HepG2 (cell line): Measurements from ENCODE around the gene RHEBL1. TPM values are rescaled to one million over a fixed set of nuclear protein-coding genes. Genes with fewer than 3 reads are reported as not detected.

Experiments used
- HOXD1 ChIP-seq: sonication (generic); formaldehyde crosslinking; IDR thresholded peaks from 2 replicates; pipeline ENCODE4 v1.5.0; 2020; ENCODE audit warnings: missing genetic modification reagents
- NFYC ChIP-seq: IDR thresholded peaks from 2 replicates; pipeline ENCODE4 v1.6.1; 2016; ENCODE audit warnings: missing genetic modification reagents, missing compliant biosample characterization
- ONECUT2 ChIP-seq: sonication (generic); formaldehyde crosslinking; IDR thresholded peaks from 2 replicates; pipeline ENCODE4 v1.4.0; 2020; ENCODE audit warnings: missing genetic modification reagents
- SALL1 ChIP-seq: sonication (generic); formaldehyde crosslinking; IDR thresholded peaks from 2 replicates; pipeline ENCODE4 v1.8.0; 2022; ENCODE audit warnings: mild to moderate bottlenecking, missing genetic modification reagents
- SMAD9 ChIP-seq: sonication (generic); formaldehyde crosslinking; IDR thresholded peaks from 2 replicates; pipeline ENCODE4 v1.5.1; 2020; ENCODE audit warnings: mild to moderate bottlenecking, missing genetic modification reagents
- TEAD3 ChIP-seq: optimal IDR thresholded peaks from 2 replicates; pipeline ENCODE3; 2016; ENCODE audit warnings: borderline replicate concordance
- U2AF1 ChIP-seq: fragments of 200-400 bp; formaldehyde crosslinking; optimal IDR thresholded peaks from 2 replicates; pipeline ENCODE3; 2017; ENCODE audit warnings: mild to moderate bottlenecking, low read depth, low read length
- ZFP62 ChIP-seq: sonication (generic); formaldehyde crosslinking; IDR thresholded peaks from 2 replicates; pipeline ENCODE4 v1.4.0; 2020; ENCODE audit warnings: missing genetic modification reagents
- ZNF564 ChIP-seq: sonication (generic); formaldehyde crosslinking; IDR thresholded peaks from 2 replicates; pipeline ENCODE4 v1.8.1; 2023; ENCODE audit warnings: mild to moderate bottlenecking, missing genetic modification reagents
- ZNF607 ChIP-seq: sonication (generic); formaldehyde crosslinking; IDR thresholded peaks from 2 replicates; pipeline ENCODE4 v1.5.1; 2020; ENCODE audit warnings: missing genetic modification reagents, mild to moderate bottlenecking, borderline replicate concordance
- ZNF777 ChIP-seq: sonication (generic); formaldehyde crosslinking; IDR thresholded peaks from 2 replicates; pipeline ENCODE4 v1.4.0; 2020; ENCODE audit warnings: missing genetic modification reagents
- polyA plus RNA-seq, 8 experiments: library from polyadenylated mRNA; depleted of rRNA in 3 of 8; stranded (reverse) in 7 of 8; unstranded in 1 of 8; fragments of >200 nt; fragmentation: Illumina TruSeq in 4 of 8; extraction: Trizol in 4 of 8; gene quantifications; 2 replicates each; pipeline versions ENCODE4 v1.2.1 to v1.2.3, GENCODE V29; 2011 to 2016; ENCODE audit warnings: low read depth in 4 of 8, missing spikeins in 1 of 8, mixed read lengths in 1 of 8; ENCODE audit not compliant: insufficient read depth in 1 of 8
- total RNA-seq, 5 experiments: library from RNA; depleted of rRNA; stranded (reverse); fragments of >200 nt; fragmentation: Illumina TruSeq; extraction: Trizol; gene quantifications; 2 replicates each; pipeline ENCODE4 v1.2.3, GENCODE V29; 2016; ENCODE audit warnings: low read depth in 1 of 5
- TF ChIP-seq, protein P1 (sequence below): IDR thresholded peaks from 2 replicates; pipeline ENCODE4 v1.6.1; 2016; ENCODE audit warnings: mild to moderate bottlenecking
- TF ChIP-seq, protein P2 (sequence below): sonication (generic); formaldehyde crosslinking; conservative IDR thresholded peaks from 2 replicates; pipeline ENCODE4 v1.8.0; 2022; ENCODE audit warnings: low read depth, missing genetic modification reagents
- TF ChIP-seq, protein P3 (sequence below): sonication (generic); formaldehyde crosslinking; IDR thresholded peaks from 2 replicates; pipeline ENCODE4 v1.9.0; 2021; ENCODE audit warnings: missing genetic modification reagents, borderline replicate concordance
- TF ChIP-seq, protein P4 (sequence below): sonication (generic); formaldehyde crosslinking; IDR thresholded peaks from 2 replicates; pipeline ENCODE4 v1.9.0; 2021; ENCODE audit warnings: missing genetic modification reagents, mild to moderate bottlenecking, borderline replicate concordance
- TF ChIP-seq, protein P5 (sequence below): sonication (generic); formaldehyde crosslinking; IDR thresholded peaks from 2 replicates; pipeline ENCODE4 v1.4.0; 2020; ENCODE audit warnings: missing genetic modification reagents

RHEBL1 gene
- total and polyA plus RNA-seq, 2 of the 13 experiments (the other 11 are each of a cell fraction or from before 2014, with no cell fraction given) = 1.4 to 2.5 TPM

DNA sequence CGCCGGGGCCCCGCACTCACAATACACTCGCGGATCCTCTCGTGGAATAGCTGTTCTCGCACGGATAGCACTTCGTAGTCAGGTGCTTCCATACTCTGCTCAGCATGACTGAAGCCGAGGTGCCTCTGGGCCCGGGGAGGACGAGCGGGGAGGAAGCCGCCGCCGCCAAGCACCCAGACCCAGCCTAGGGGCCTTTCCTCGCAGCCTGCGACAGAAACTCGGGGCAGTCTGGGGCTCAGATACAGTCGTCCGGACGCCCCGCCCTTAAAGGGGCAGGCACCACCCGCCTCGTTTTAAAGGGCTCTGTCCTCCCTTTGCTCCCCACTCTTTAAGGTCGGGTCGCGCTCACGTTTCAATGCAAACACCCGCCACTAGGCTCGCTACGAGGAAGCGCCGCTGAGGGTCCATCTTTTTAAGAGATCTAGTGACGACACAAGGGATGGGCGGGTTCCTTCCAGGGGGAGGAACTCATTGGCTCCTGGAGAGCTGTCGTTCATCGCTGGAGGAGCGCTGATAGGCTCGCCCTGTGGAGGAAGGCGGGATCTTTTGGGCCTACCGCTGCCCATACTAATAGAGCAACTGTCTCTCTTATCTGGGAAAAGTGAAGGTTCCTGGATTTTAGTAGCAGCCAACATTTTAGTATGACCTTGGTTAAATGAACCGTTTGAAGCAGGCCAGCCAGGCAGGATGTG, 40.8 kb upstream of the RHEBL1 start, which contains the start of gene LMBR1L (continued):
- TF ChIP-seq, protein P1, sequence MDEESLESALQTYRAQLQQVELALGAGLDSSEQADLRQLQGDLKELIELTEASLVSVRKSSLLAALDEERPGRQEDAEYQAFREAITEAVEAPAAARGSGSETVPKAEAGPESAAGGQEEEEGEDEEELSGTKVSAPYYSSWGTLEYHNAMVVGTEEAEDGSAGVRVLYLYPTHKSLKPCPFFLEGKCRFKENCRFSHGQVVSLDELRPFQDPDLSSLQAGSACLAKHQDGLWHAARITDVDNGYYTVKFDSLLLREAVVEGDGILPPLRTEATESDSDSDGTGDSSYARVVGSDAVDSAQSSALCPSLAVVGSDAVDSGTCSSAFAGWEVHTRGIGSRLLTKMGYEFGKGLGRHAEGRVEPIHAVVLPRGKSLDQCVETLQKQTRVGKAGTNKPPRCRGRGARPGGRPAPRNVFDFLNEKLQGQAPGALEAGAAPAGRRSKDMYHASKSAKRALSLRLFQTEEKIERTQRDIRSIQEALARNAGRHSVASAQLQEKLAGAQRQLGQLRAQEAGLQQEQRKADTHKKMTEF (CRISPR knock-in tag) = no peak; the same call in 1 of the 2 replicates
- TF ChIP-seq SMAD9 (CRISPR knock-in tag) (no peak), U2AF1 (no peak), ZNF607 (CRISPR knock-in tag) (peak; percentile 41; the same call in 1 of the 2 replicates), ZFP62 (CRISPR knock-in tag) (no peak), ZNF564 (CRISPR knock-in tag) (no peak), ZNF777 (CRISPR knock-in tag) (peak; percentile 48; the same call in 1 of the 2 replicates), SALL1 (CRISPR knock-in tag) (peak; percentile 76), NFYC (peak; percentile 96), ONECUT2 (CRISPR knock-in tag) (no peak), HOXD1 (CRISPR knock-in tag) (no peak), TEAD3 (CRISPR knock-in tag) (no peak)
- TF ChIP-seq, protein P2, sequence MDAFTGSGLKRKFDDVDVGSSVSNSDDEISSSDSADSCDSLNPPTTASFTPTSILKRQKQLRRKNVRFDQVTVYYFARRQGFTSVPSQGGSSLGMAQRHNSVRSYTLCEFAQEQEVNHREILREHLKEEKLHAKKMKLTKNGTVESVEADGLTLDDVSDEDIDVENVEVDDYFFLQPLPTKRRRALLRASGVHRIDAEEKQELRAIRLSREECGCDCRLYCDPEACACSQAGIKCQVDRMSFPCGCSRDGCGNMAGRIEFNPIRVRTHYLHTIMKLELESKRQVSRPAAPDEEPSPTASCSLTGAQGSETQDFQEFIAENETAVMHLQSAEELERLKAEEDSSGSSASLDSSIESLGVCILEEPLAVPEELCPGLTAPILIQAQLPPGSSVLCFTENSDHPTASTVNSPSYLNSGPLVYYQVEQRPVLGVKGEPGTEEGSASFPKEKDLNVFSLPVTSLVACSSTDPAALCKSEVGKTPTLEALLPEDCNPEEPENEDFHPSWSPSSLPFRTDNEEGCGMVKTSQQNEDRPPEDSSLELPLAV = no peak
- TF ChIP-seq, protein P3, sequence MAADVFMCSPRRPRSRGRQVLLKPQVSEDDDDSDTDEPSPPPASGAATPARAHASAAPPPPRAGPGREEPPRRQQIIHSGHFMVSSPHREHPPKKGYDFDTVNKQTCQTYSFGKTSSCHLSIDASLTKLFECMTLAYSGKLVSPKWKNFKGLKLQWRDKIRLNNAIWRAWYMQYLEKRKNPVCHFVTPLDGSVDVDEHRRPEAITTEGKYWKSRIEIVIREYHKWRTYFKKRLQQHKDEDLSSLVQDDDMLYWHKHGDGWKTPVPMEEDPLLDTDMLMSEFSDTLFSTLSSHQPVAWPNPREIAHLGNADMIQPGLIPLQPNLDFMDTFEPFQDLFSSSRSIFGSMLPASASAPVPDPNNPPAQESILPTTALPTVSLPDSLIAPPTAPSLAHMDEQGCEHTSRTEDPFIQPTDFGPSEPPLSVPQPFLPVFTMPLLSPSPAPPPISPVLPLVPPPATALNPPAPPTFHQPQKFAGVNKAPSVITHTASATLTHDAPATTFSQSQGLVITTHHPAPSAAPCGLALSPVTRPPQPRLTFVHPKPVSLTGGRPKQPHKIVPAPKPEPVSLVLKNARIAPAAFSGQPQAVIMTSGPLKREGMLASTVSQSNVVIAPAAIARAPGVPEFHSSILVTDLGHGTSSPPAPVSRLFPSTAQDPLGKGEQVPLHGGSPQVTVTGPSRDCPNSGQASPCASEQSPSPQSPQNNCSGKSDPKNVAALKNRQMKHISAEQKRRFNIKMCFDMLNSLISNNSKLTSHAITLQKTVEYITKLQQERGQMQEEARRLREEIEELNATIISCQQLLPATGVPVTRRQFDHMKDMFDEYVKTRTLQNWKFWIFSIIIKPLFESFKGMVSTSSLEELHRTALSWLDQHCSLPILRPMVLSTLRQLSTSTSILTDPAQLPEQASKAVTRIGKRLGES = no peak
- TF ChIP-seq, protein P4, sequence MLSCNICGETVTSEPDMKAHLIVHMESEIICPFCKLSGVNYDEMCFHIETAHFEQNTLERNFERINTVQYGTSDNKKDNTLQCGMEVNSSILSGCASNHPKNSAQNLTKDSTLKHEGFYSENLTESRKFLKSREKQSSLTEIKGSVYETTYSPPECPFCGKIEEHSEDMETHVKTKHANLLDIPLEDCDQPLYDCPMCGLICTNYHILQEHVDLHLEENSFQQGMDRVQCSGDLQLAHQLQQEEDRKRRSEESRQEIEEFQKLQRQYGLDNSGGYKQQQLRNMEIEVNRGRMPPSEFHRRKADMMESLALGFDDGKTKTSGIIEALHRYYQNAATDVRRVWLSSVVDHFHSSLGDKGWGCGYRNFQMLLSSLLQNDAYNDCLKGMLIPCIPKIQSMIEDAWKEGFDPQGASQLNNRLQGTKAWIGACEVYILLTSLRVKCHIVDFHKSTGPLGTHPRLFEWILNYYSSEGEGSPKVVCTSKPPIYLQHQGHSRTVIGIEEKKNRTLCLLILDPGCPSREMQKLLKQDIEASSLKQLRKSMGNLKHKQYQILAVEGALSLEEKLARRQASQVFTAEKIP (CRISPR knock-in tag) = no peak
- TF ChIP-seq, protein P5, sequence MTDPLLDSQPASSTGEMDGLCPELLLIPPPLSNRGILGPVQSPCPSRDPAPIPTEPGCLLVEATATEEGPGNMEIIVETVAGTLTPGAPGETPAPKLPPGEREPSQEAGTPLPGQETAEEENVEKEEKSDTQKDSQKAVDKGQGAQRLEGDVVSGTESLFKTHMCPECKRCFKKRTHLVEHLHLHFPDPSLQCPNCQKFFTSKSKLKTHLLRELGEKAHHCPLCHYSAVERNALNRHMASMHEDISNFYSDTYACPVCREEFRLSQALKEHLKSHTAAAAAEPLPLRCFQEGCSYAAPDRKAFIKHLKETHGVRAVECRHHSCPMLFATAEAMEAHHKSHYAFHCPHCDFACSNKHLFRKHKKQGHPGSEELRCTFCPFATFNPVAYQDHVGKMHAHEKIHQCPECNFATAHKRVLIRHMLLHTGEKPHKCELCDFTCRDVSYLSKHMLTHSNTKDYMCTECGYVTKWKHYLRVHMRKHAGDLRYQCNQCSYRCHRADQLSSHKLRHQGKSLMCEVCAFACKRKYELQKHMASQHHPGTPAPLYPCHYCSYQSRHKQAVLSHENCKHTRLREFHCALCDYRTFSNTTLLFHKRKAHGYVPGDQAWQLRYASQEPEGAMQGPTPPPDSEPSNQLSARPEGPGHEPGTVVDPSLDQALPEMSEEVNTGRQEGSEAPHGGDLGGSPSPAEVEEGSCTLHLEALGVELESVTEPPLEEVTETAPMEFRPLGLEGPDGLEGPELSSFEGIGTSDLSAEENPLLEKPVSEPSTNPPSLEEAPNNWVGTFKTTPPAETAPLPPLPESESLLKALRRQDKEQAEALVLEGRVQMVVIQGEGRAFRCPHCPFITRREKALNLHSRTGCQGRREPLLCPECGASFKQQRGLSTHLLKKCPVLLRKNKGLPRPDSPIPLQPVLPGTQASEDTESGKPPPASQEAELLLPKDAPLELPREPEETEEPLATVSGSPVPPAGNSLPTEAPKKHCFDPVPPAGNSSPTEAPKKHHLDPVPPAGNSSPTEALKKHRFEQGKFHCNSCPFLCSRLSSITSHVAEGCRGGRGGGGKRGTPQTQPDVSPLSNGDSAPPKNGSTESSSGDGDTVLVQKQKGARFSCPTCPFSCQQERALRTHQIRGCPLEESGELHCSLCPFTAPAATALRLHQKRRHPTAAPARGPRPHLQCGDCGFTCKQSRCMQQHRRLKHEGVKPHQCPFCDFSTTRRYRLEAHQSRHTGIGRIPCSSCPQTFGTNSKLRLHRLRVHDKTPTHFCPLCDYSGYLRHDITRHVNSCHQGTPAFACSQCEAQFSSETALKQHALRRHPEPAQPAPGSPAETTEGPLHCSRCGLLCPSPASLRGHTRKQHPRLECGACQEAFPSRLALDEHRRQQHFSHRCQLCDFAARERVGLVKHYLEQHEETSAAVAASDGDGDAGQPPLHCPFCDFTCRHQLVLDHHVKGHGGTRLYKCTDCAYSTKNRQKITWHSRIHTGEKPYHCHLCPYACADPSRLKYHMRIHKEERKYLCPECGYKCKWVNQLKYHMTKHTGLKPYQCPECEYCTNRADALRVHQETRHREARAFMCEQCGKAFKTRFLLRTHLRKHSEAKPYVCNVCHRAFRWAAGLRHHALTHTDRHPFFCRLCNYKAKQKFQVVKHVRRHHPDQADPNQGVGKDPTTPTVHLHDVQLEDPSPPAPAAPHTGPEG (CRISPR knock-in tag) = no peak
